OCI-LY3 (cell line): Measurements from ENCODE around the gene TARM1.

Source experiments
- CTCF ChIP-seq: fragments of 200-600, 300-600 bp; sonication (generic); IDR thresholded peaks from 2 replicates; pipeline ENCODE4 v1.5.1; 2014; ENCODE audit warnings: antibody characterized with exemption, low read length, low read depth
- EZH2phosphoT487 ChIP-seq: fragments of 200-600 bp; shearing (Covaris generic); IDR thresholded peaks from 2 replicates; pipeline ENCODE4 v1.6.1; 2018; ENCODE audit warnings: antibody characterized with exemption, mixed run types, low read depth

GRCh38 chr19:54062643-54063042, 18.5 kb downstream of the TARM1 start:
- TF ChIP-seq CTCF = no peak
- TF ChIP-seq EZH2phosphoT487 = no peak
